ENCODE measurements around the gene SORL1. TPM values are rescaled to one million over a fixed set of nuclear protein-coding genes. Genes with fewer than 3 reads are reported as not detected.

SORL1 gene
- total RNA-seq, 1 experiment from 2014 or later: 37.6 TPM

- in situ Hi-C loops (cut with HindIII; ENCODE audit: low pct_unique_long_range_greater_than_20kb, low sequenced_read_pairs): no loop called here
- peak; percentile 34 for DNase-seq (ENCODE audit: low read depth, low spot score)
Observed at GRCh38 chr11:121512468-121513465, 60.7 kb downstream of the SORL1 start.

- in situ Hi-C loops (cut with HindIII; ENCODE audit: low pct_unique_long_range_greater_than_20kb, low sequenced_read_pairs): no loop called here
- DNase-seq (ENCODE audit: low read depth, low spot score): no peak
Observed at GRCh38 chr11:121513807-121514206, 61.7 kb downstream of the SORL1 start.

- DNase-seq (ENCODE audit: low read depth, low spot score): no peak
- in situ Hi-C loops (cut with HindIII; ENCODE audit: low pct_unique_long_range_greater_than_20kb, low sequenced_read_pairs): no loop called here
Observed at GRCh38 chr11:121514432-121515334, 62.6 kb downstream of the SORL1 start.

- DNase-seq (ENCODE audit: low read depth, low spot score): no peak
Observed at GRCh38 chr11:121515335-121515671, 63.2 kb downstream of the SORL1 start.

GRCh38 chr11:121517996-121518395 lies 65.9 kb downstream of the SORL1 start:
- in situ Hi-C loops (cut with HindIII; ENCODE audit: low pct_unique_long_range_greater_than_20kb, low sequenced_read_pairs): no loop called here
- no peak for DNase-seq (ENCODE audit: low read depth, low spot score)

More at GRCh38 chr11:121515335-121515671, 63.2 kb downstream of the SORL1 start:
- in situ Hi-C loops (cut with HindIII; ENCODE audit: low pct_unique_long_range_greater_than_20kb, low sequenced_read_pairs): no loop called here

- DNase-seq (ENCODE audit: low read depth, low spot score): no peak
- in situ Hi-C loops (cut with HindIII; ENCODE audit: low pct_unique_long_range_greater_than_20kb, low sequenced_read_pairs): no loop called here
Observed at GRCh38 chr11:121520243-121521144, 68.4 kb downstream of the SORL1 start.

- in situ Hi-C loops (cut with HindIII; ENCODE audit: low pct_unique_long_range_greater_than_20kb, low sequenced_read_pairs): no loop called here
- DNase-seq (ENCODE audit: low read depth, low spot score): no peak
Observed at GRCh38 chr11:121521145-121522042, 69.3 kb downstream of the SORL1 start.

GRCh38 chr11:121522043-121522941 lies 70.2 kb downstream of the SORL1 start:
- in situ Hi-C loops (cut with HindIII; ENCODE audit: low pct_unique_long_range_greater_than_20kb, low sequenced_read_pairs): no loop called here

GRCh38 chr11:121523581-121524232 lies 71.6 kb downstream of the SORL1 start:
- in situ Hi-C loops (cut with HindIII; ENCODE audit: low pct_unique_long_range_greater_than_20kb, low sequenced_read_pairs): no loop called here
- DNase-seq (ENCODE audit: low read depth, low spot score): no peak

More at GRCh38 chr11:121522043-121522941, 70.2 kb downstream of the SORL1 start:
- DNase-seq (ENCODE audit: low read depth, low spot score): no peak

- in situ Hi-C loops (cut with HindIII; ENCODE audit: low pct_unique_long_range_greater_than_20kb, low sequenced_read_pairs): no loop called here
- DNase-seq (ENCODE audit: low read depth, low spot score): no peak
Observed at GRCh38 chr11:121524233-121524631, 72.1 kb downstream of the SORL1 start.

- in situ Hi-C loops (cut with HindIII; ENCODE audit: low pct_unique_long_range_greater_than_20kb, low sequenced_read_pairs): no loop called here
- no peak for DNase-seq (ENCODE audit: low read depth, low spot score)
Observed at GRCh38 chr11:121525376-121525775, 73.3 kb downstream of the SORL1 start.

- DNase-seq (ENCODE audit: low read depth, low spot score): no peak
- in situ Hi-C loops (cut with HindIII; ENCODE audit: low pct_unique_long_range_greater_than_20kb, low sequenced_read_pairs): no loop called here
Observed at GRCh38 chr11:121530257-121530656, 78.1 kb downstream of the SORL1 start.

- DNase-seq (ENCODE audit: low read depth, low spot score): no peak
- in situ Hi-C loops (cut with HindIII; ENCODE audit: low pct_unique_long_range_greater_than_20kb, low sequenced_read_pairs): no loop called here
Observed at GRCh38 chr11:121533601-121534000, 81.5 kb downstream of the SORL1 start.

GRCh38 chr11:121534131-121535093 lies 82.3 kb downstream of the SORL1 start:
- in situ Hi-C loops (cut with HindIII; ENCODE audit: low pct_unique_long_range_greater_than_20kb, low sequenced_read_pairs): no loop called here
- no peak for DNase-seq (ENCODE audit: low read depth, low spot score)

Data from SK-MEL-5 (cell line).